ENCODE results near the gene DOCK9.

GRCh38 chr13:98851276-98851675 lies 126.6 kb downstream of the DOCK9 start:
- TF ChIP-seq CTCF (IDR thresholded peaks at IDR 0.05), result no peak
- no peak for TF ChIP-seq POLR2A (IDR thresholded peaks at IDR 0.05)
- TF ChIP-seq POLR2AphosphoS5 (IDR thresholded peaks at IDR 0.05), result no peak

Data from prostate gland (tissue), 2 donors.